T-helper 2 cell treated with Interferon-gamma antibody and Interleukin-4, amounts not matched to agents 5 μg/mL and 100 μg/mL, for 36 hours (primary cell): Measurements from ENCODE around the gene SALL3.

Experiments
- DNase-seq: peaks from one replicate; pipeline ENCODE4 v3.0.0; 2021; ENCODE audit warnings: low spot score
- H3K27ac Mint-ChIP-seq: one replicate; pipeline ENCODE4 v1.8.0; 2021; ENCODE audit warnings: mild to moderate bottlenecking, mixed read lengths
- H3K27me3 Mint-ChIP-seq: one replicate; pipeline ENCODE4 v1.8.0; 2021; ENCODE audit warnings: low read depth, mixed read lengths
- H3K36me3 Mint-ChIP-seq: one replicate; pipeline ENCODE4 v1.8.0; 2021; ENCODE audit warnings: low read depth, mixed read lengths
- H3K4me1 Mint-ChIP-seq: one replicate; pipeline ENCODE4 v1.8.0; 2021; ENCODE audit warnings: low read depth, mixed read lengths
- H3K4me3 Mint-ChIP-seq: one replicate; pipeline ENCODE4 v1.8.0; 2022; ENCODE audit warnings: mild to moderate bottlenecking, moderate library complexity, mixed read lengths
- H3K9me3 Mint-ChIP-seq: one replicate; pipeline ENCODE4 v1.8.0; 2021; ENCODE audit warnings: mixed read lengths

Gene SALL3

DNA sequence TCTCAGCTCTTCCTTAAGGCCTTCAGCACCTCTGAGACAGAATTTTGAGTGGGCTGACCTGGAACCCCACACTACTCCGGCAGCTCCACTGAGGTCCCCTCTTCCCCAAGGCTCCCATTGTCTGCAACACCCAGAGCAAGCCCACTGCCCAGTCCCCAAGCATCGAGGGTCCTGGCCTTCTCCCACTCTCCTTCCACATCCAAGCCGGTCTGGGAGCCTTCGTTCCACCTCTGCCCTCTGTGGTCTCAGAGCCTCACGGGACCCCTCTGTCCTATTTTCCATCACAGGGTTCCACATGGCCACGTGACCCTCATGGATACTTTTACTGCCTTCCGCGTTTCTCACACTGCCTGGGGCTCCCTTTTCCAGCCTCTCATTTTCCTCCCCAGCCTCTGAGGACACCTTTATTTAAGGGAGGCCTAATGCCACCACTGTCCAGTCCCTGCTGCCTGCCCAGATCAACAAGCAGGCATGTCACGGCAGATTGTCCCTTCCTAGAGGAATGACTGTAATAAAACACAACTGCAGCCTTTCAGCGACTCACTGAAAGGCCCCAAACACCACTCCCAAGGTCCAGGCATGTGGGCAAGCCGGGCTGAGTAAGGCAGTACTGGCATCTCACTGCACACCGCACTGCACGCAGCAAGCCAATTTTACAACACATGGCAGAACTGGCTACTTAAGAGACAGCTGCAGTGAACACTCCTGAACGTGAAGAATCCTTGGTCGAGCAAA lies 7.9 kb upstream of the SALL3 start:
- H3K4me3 Mint-ChIP-seq, result no peak overlapping the region
- no peaks in the 10 kb centered on the region for H3K4me1 Mint-ChIP-seq
- no peaks in the 10 kb centered on the region for H3K9me3 Mint-ChIP-seq
- H3K27me3 Mint-ChIP-seq, result peaks cover 51% of the 10 kb centered on the region
- H3K27ac Mint-ChIP-seq, result no peak overlapping the region
- DNase-seq, result no peak
- peaks cover 2% of the 10 kb centered on the region for H3K36me3 Mint-ChIP-seq

DNA sequence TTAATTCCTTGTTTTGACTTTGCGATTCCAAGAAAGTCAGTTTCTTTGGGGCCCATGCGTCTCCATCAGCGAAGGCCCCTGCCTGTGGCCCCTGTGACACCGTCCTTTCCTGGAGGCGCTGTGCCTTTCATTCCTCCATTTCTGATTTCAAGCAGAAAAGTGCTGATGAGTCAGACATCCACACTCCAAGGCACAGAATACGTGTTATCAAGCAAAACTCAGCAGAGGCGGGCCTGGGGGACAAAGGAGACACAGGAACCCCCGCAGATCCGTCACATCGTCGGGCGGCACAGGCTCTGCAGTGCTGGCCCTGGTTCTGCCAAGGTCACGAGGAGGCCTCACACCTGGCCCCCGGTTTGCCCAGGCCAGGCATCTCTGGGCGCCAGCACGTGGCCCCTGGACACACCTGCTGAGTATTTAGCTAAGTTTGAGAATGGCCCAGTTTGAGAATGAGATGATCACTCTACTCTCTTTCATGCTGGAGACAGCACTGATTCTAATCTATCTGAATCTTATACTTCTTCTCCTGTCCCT lies 7.2 kb upstream of the SALL3 start:
- Mint-ChIP-seq H3K27me3 (peaks cover 59% of the 10 kb centered on the region), H3K36me3 (peaks cover 2% of the 10 kb centered on the region), H3K27ac (no peak overlapping the region), H3K4me3 (no peak overlapping the region), H3K4me1 (peaks cover 5% of the 10 kb centered on the region), H3K9me3 (no peaks in the 10 kb centered on the region)
- DNase-seq, result no peak

DNA sequence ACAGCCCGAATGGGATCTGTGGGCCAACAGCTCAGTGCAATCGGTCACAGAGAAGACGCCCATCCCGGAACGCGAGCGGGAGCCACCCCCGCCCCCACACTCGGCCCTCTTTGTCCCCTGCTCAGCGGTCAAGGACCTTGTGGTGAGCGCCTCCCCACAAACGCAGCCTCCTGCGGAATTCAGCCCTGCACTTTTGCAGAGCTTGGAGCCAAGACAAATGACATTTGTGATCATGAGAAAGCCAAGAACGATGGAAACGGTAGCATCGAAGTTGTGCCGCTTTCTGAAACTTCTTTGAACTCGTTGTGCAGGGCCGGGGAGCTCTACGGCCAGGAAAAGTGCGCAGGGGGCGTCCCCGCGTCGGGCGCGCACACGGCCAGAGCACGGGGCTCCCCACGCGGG lies 6.7 kb upstream of the SALL3 start:
- Mint-ChIP-seq H3K27me3 (peaks cover 64% of the 10 kb centered on the region), H3K9me3 (no peaks in the 10 kb centered on the region), H3K4me1 (peaks cover 6% of the 10 kb centered on the region), H3K27ac (no peak overlapping the region), H3K4me3 (no peak overlapping the region), H3K36me3 (peaks cover 2% of the 10 kb centered on the region)
- no peak for DNase-seq

DNA sequence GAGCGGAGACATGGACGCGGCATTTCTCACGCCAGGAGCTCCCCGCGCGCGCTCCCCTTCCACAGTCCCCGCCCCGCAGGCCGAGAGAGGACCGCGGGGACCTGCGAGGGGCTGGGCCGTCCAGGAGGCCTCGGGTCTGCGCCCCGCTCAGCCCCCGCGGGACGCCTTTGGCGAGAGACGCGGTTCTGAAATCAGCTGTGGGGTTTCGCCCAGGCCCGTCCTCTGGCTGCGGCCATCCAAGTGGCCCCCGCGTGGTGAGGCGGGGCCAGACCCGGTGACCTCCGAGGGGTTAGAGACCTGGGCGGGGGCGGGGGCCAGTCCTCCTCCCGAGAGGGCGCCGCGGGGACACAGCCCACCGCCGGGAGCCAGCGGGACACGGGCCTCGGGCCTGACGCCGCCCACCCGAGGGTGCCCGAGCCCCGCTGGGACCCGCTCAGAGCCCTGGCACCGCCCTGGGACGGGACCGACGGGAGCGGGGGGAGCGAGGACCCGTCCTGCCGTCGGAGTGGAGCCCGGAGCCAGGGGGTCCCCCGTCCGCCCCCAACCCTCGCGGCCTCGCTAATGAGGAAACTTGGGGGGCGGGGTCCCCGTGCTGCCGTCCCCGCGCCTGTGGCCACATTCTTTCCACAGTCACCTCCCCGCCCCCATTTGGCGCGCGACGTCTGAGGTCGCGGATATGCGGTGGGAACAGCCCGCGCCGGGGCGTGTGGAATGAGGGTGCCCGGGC lies 6.1 kb upstream of the SALL3 start:
- no peak overlapping the region for H3K27ac Mint-ChIP-seq
- H3K9me3 Mint-ChIP-seq, result no peaks in the 10 kb centered on the region
- H3K36me3 Mint-ChIP-seq, result peaks cover 2% of the 10 kb centered on the region
- no peak for DNase-seq
- peaks cover 6% of the 10 kb centered on the region for H3K4me1 Mint-ChIP-seq
- H3K27me3 Mint-ChIP-seq, result peaks cover 65% of the 10 kb centered on the region
- no peak overlapping the region for H3K4me3 Mint-ChIP-seq

DNA sequence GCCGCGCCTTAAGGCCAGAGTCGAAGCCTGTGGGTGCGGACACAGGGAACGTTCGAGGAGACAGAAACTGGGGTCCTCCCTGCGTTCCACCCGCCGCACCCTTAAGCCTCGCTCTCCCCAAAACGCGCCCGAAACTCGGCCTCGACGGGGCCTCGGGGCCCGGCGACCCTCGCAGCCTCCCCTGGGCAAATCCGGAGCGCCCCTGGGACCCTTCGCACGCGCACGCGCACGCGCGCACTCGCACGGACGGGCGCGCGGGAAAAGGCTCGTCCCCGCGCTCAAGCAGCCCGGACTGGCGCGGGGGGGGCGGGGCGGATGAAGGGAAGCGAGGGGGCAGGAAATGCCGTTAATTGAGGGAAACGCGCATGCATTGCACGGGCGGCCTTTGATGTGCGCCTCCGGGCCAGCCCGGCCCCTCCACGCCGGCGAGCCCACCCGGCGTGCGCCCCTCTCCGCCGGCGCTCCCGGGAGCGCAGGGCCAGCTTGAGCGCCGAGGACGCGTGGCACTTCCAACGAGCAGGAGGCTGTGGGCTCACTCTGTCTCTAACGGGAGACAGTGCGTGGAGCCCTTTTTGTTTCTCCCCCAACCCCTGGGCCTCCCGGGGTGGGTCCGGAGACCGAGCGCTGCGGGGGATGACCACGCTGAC lies 5.4 kb upstream of the SALL3 start:
- H3K27ac Mint-ChIP-seq, result no peak overlapping the region
- H3K4me1 Mint-ChIP-seq, result peaks cover 6% of the 10 kb centered on the region
- H3K27me3 Mint-ChIP-seq, result peaks cover 63% of the 10 kb centered on the region
- H3K9me3 Mint-ChIP-seq, result no peaks in the 10 kb centered on the region
- peaks cover 2% of the 10 kb centered on the region for H3K36me3 Mint-ChIP-seq
- no peak overlapping the region for H3K4me3 Mint-ChIP-seq
- DNase-seq, result no peak

DNA sequence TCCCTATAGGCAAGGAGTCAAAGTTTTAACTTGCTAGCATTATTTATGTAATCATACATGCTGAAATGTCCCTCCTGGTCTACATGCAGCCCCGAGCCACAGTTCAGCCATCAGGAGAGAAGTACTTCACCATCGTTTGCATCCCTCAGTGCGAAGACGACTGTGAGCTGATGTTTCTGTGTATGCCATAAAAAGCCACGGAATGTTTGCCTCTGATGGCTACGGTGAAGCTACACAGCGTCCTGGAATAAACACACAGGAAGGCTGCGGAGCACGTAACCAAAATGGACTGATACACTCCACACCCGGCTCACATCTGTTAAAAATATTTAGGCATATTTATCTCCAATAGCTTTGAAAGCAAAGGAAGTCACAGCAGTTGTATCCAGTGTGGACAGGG lies 4.3 kb upstream of the SALL3 start:
- no peak for DNase-seq
- no peak overlapping the region for H3K27ac Mint-ChIP-seq
- peaks cover 6% of the 10 kb centered on the region for H3K4me1 Mint-ChIP-seq
- H3K36me3 Mint-ChIP-seq, result peaks cover 2% of the 10 kb centered on the region
- no peaks in the 10 kb centered on the region for H3K9me3 Mint-ChIP-seq
- H3K27me3 Mint-ChIP-seq, result peaks cover 63% of the 10 kb centered on the region
- H3K4me3 Mint-ChIP-seq, result no peak overlapping the region

DNA sequence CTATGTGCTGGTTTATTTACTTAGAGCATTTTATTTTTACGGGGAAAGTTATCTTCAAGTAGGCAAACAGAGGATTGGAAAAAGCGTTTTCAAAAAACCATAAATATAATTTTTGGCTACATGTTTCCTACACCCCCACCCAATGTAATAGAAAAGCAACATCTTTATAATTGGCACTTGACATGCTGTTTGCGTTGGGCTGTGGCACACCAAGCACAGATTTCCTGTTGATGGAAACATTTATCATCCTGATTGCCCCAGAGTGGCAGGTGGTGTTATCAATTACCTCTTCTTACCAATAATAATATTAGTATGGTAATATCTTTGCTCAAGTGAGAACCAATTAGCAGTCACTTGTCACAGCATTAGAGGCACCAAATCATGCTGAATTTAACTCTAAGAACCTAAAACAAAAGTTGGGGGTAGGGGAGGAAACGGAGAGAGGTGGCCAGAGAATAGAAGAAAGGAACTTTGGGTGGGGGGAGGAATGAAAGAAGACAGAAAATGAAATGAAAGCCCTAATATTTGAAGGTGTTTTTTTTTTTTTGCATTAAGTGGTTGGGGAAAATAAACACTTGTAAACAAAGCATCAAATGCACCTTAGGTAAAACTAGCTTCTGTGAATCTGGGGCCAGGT lies 3.8 kb upstream of the SALL3 start:
- Mint-ChIP-seq H3K4me1 (peaks cover 6% of the 10 kb centered on the region), H3K27me3 (peaks cover 61% of the 10 kb centered on the region), H3K4me3 (no peak overlapping the region)

DNA sequence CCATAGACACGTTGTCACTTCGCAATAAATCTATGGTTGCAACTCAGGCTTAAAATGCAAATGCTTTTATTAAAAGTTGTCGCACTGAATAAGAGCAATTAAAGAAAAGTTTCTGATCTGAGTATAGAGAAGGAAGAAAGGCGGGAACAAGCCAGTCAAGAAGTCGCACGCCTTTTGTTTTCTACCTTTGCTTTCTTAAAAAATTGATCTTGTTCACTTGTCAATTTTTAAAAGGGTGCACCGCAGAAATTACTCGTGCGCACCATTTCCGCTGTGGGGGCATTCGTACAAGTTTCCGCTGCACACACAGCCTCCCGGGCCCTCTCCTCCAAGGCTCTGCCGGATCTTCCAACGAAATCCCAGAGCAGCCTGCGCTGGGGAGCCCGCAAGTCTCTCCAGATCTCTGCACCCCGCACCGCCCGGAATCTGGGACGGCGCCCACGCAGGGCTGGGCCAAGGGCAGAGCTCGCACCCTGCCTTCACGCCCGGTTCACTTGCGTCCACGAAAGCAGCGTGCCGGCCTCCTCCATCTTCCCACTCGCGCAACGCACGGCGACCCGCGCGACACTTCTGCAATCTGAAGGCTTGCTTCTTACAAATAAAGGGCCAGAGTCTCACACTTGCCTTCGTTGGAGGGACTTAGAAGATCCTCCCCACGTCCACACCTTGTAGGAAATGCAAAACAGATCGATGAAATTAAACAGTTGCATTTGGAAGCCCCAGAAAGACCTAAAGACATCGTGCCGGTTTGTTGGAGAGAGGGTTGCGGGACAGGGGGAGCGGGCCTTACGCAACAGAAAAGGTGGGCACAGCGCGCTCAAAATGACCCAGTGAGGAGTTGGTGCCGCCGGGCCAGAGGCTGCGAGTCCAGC lies 2.6 kb upstream of the SALL3 start:
- peaks cover 60% of the 10 kb centered on the region for H3K27me3 Mint-ChIP-seq
- H3K27ac Mint-ChIP-seq, result peak overlapping the region; percentile 0
- peaks cover 7% of the 10 kb centered on the region for H3K36me3 Mint-ChIP-seq
- no peak overlapping the region for H3K4me3 Mint-ChIP-seq
- peaks cover 6% of the 10 kb centered on the region for H3K9me3 Mint-ChIP-seq
- DNase-seq, result no peak
- peaks cover 11% of the 10 kb centered on the region for H3K4me1 Mint-ChIP-seq

More for the DNA sequence above, 3.8 kb upstream of the SALL3 start:
- Mint-ChIP-seq H3K27ac (no peak overlapping the region), H3K9me3 (no peaks in the 10 kb centered on the region), H3K36me3 (peaks cover 2% of the 10 kb centered on the region)
- DNase-seq, result no peak

DNA sequence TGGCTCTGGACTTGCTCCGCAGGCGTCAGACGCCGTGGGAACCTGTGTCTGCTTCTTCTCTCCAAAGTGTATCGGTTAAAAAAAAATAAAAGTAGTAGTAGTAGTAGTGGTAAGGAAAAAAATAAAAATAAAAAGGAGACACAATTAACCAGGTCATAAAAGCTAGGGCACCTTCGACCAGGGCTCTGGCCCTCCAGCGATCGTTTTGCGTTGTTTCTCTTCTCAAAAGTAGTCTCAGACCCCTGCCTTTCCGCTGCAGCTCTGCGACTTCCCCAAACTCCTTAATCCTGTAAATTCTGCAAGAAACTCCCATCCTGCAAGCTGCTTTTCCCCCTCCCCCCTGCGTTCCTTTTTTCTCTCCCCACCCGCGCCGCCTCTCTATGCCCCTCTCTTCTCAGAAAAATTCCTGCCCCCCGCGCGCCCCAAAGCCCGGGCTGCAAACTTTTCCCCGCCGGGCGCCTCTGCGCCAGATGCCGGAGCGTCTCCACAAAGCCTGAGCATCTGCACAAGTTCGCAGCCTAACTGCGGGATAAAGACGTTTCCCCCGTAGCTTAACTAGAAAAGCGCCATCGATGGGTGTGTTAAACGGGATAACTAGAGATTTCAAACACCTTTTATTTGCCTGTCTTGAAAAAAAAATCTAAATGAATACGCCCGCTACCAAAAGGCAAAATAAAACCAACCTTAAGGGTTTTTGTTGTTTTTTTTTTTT lies 1.8 kb upstream of the SALL3 start:
- Mint-ChIP-seq H3K27me3 (peaks cover 60% of the 10 kb centered on the region), H3K27ac (peak overlapping the region; percentile 73), H3K9me3 (peaks cover 6% of the 10 kb centered on the region), H3K4me3 (no peak overlapping the region), H3K36me3 (peaks cover 7% of the 10 kb centered on the region), H3K4me1 (peaks cover 11% of the 10 kb centered on the region)
- DNase-seq, result no peak

DNA sequence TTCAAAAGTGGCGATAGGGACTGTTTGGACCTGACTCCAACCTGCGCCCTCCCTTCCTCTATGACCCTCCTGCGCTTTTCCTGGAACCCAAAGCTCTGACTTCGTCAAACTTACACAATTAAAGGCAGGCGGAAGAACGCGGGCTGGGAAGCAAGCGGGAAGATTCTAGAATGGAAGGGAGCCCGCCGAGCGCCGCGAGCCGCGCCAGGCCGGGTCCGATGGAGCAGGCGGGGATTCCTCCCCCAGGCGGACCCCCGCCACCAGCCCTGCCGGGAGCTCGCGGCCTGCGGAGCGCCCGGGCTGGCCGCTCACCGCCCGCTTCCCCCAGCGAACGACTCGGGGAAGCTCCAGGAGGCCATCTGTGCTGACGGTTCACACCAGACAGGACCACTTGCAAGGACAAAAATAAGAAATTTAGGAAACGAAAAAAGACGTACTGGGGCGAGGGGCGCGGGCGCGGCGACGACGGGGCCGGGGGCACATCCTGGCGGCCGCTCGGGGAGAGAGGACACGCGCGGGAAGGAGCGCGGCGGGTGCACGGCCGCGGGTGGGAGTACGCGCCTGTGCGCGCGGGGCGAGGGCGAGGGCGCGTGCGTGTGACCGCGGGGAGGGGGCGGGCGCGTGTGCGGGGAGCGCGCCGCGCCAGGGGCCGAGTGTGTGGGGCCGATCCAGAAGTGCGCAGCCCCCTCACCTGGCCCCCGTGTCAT lies 1.1 kb upstream of the SALL3 start:
- Mint-ChIP-seq H3K36me3 (peaks cover 5% of the 10 kb centered on the region), H3K27me3 (peaks cover 62% of the 10 kb centered on the region), H3K4me1 (peaks cover 11% of the 10 kb centered on the region), H3K27ac (peak overlapping the region; percentile 73), H3K9me3 (peaks cover 6% of the 10 kb centered on the region), H3K4me3 (no peak overlapping the region)
- DNase-seq, result no peak

DNA sequence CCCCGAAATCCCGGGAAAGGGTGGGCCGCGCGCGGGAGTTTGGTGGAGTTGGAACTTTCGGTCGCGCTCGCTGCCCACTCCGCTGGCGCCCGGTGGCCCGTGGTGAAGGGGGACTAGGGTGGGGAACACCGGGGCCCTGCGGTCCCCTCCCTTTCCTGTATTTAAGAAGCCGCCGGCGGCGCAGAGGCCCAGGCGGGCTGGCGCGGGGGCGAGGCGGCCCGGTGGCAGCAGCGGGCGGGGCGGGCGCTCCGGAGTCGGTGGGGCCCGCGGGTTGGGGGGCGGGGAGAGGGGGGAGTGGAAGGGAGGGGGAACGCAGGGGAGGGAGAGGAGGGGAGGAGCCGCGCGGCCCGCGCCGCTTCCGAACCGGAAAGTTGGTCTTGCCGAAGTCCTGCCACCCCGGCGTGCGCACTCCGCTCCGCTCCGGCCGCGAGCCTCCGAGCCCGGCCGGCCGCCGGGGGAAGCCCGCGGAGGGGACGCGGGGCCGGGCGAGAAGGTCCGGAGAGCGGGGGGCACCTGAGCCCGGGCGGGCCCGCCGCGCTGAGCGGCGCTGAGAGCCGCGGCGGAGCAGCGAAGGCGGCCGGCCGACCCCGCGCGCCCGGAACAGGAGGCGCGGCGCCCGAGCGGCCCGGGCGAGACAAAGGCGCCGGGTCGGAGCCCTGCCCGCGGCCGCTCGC lies 425 bp upstream of the SALL3 start:
- Mint-ChIP-seq H3K27me3 (peaks cover 69% of the 10 kb centered on the region), H3K9me3 (peaks cover 6% of the 10 kb centered on the region), H3K27ac (no peak overlapping the region), H3K4me3 (no peak overlapping the region), H3K36me3 (peaks cover 5% of the 10 kb centered on the region), H3K4me1 (peaks cover 11% of the 10 kb centered on the region)
- DNase-seq, result no peak

DNA sequence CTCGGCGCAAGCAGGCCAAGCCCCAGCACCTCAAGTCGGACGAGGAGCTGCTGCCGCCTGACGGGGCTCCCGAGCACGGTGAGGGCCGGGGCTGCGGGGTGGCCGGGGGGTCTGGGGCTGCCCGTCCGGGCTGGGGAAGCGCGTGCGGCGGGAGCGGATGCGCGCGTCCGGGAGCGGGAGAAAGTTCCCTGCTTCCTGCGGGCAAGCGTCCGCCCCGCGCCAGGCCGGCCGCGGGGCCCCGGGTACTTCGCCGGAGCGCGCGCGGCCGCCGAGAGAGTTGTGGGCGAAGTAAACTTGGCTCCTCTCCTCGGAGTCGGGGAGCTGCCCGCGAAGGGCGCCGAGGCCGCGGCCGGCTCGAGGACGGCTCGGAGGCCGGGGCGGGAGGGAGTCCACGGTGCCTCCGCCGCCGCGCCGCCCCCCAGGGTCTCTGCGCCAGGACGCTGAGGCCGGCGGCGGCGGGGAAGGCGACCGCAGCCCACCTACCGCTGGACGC lies 707 bp downstream of the SALL3 start:
- no peak for DNase-seq
- H3K9me3 Mint-ChIP-seq, result peaks cover 6% of the 10 kb centered on the region
- peaks cover 69% of the 10 kb centered on the region for H3K27me3 Mint-ChIP-seq
- no peak overlapping the region for H3K4me3 Mint-ChIP-seq
- no peak overlapping the region for H3K27ac Mint-ChIP-seq
- H3K36me3 Mint-ChIP-seq, result peaks cover 5% of the 10 kb centered on the region
- H3K4me1 Mint-ChIP-seq, result peaks cover 11% of the 10 kb centered on the region
